NCI-H226 (cell line): Measurements from ENCODE around the gene FAAH2.
"Not testable (repeated sequence)": the region's sequence is repeated elsewhere in the genome, so short reads cannot be mapped to it uniquely, and the experiment has no call there.

Experiments
- DNase-seq: peaks from one replicate; pipeline ENCODE4 v3.0.0-alpha.2; 2015

FAAH2 gene

GRCh38 chrX:57286507-57287251 lies at the start of gene FAAH2:
Gene FAAH2 (plus strand): TSS chrX:57286706. CDS start chrX:57286826, 120 bp downstream.
- DNase-seq: peak; percentile 45

- DNase-seq: no peak
These were observed 44.5 kb upstream of the FAAH2 start for GRCh38 chrX:57241967-57242366.

- DNase-seq: no peak
These were observed 34.5 kb upstream of the FAAH2 start for GRCh38 chrX:57251965-57252364.

GRCh38 chrX:57265126-57265525 lies 21.4 kb upstream of the FAAH2 start:
- no peak for DNase-seq

GRCh38 chrX:57266275-57266674 lies 20.2 kb upstream of the FAAH2 start:
- DNase-seq: no peak

- DNase-seq: no peak
These were observed 19.6 kb upstream of the FAAH2 start for GRCh38 chrX:57266871-57267270.

- no peak for DNase-seq
These were observed 19.2 kb upstream of the FAAH2 start for GRCh38 chrX:57267308-57267707.

- no peak for DNase-seq
These were observed 15.5 kb upstream of the FAAH2 start for GRCh38 chrX:57270980-57271379.

- DNase-seq: no peak
These were observed 3.9 kb upstream of the FAAH2 start for GRCh38 chrX:57282568-57282967.

GRCh38 chrX:57285001-57285400 lies 1.5 kb upstream of the FAAH2 start:
- DNase-seq: no peak

GRCh38 chrX:57289089-57289488 lies 2.6 kb downstream of the FAAH2 start:
- no peak for DNase-seq

GRCh38 chrX:57294961-57295360 lies 8.5 kb downstream of the FAAH2 start:
- DNase-seq: no peak

- DNase-seq: not testable (repeated sequence)
These were observed 9.2 kb downstream of the FAAH2 start for GRCh38 chrX:57295679-57296078.

- DNase-seq: no peak
These were observed 27.2 kb downstream of the FAAH2 start for GRCh38 chrX:57313583-57314215.

- DNase-seq: no peak
These were observed 42.5 kb downstream of the FAAH2 start for GRCh38 chrX:57329008-57329407.

- peak; percentile 2 for DNase-seq
These were observed 49.3 kb downstream of the FAAH2 start for GRCh38 chrX:57335790-57336189.

- DNase-seq: no peak
These were observed 67.1 kb downstream of the FAAH2 start for GRCh38 chrX:57353472-57354132.

GRCh38 chrX:57364145-57364544 lies 77.6 kb downstream of the FAAH2 start:
- no peak for DNase-seq

- DNase-seq: no peak
These were observed 79.9 kb downstream of the FAAH2 start for GRCh38 chrX:57366430-57366829.

GRCh38 chrX:57367649-57368048 lies 81.1 kb downstream of the FAAH2 start:
- no peak for DNase-seq

- no peak for DNase-seq
These were observed 81.7 kb downstream of the FAAH2 start for GRCh38 chrX:57368158-57368557.

GRCh38 chrX:57379296-57379695 lies 92.8 kb downstream of the FAAH2 start:
- DNase-seq: no peak

GRCh38 chrX:57380026-57380796 lies 93.7 kb downstream of the FAAH2 start:
- DNase-seq: no peak
